Parathyroid adenoma (tissue), 2 donors: ENCODE data around the gene DAW1.

Experiments used
- H2AFZ ChIP-seq: fragments of 300-600 bp; sonication (generic); one replicate; pipeline ENCODE4 v1.7.0; 2017; ENCODE audit warnings: antibody characterized with exemption, mild to moderate bottlenecking
- H3K27ac ChIP-seq: fragments of 300-600 bp; sonication (generic); one replicate; pipeline ENCODE4 v1.7.0; 2017
- H3K27me3 ChIP-seq: fragments of 300-600 bp; sonication (generic); one replicate; pipeline ENCODE4 v1.7.0; 2017; ENCODE audit warnings: low read length; ENCODE audit not compliant: control insufficient read depth, insufficient read depth
- H3K36me3 ChIP-seq: fragments of 300-600 bp; sonication (generic); one replicate; pipeline ENCODE4 v1.7.0; 2017; ENCODE audit warnings: low read length; ENCODE audit not compliant: control insufficient read depth, insufficient read depth
- H3K4me1 ChIP-seq: fragments of 300-600 bp; sonication (generic); one replicate; pipeline ENCODE4 v1.7.0; 2017; ENCODE audit warnings: control low read depth
- H3K4me2 ChIP-seq: fragments of 300-600 bp; sonication (generic); one replicate; pipeline ENCODE4 v1.7.0; 2017; ENCODE audit warnings: low read length
- H3K4me3 ChIP-seq: fragments of 300-600 bp; sonication (generic); one replicate; pipeline ENCODE4 v1.7.0; 2017; ENCODE audit warnings: low read depth, low read length
- H3K79me2 ChIP-seq: fragments of 300-600 bp; sonication (generic); one replicate; pipeline ENCODE4 v1.7.0; 2017; ENCODE audit warnings: control low read depth
- H3K9ac ChIP-seq: fragments of 300-600 bp; sonication (generic); one replicate; pipeline ENCODE4 v1.7.0; 2017; ENCODE audit warnings: mild to moderate bottlenecking
- H3K9me3 ChIP-seq: fragments of 300-600 bp; sonication (generic); one replicate; pipeline ENCODE4 v1.7.0; 2017; ENCODE audit warnings: low read length; ENCODE audit not compliant: control insufficient read depth
- CTCF ChIP-seq: fragments of 300-600 bp; sonication (generic); IDR thresholded peaks from one replicate; pipeline ENCODE4 v1.7.0; 2017; ENCODE audit warnings: antibody characterized with exemption, mild to moderate bottlenecking
- donor health status: primary hyperparathyroidism.

DAW1 gene

DNA sequence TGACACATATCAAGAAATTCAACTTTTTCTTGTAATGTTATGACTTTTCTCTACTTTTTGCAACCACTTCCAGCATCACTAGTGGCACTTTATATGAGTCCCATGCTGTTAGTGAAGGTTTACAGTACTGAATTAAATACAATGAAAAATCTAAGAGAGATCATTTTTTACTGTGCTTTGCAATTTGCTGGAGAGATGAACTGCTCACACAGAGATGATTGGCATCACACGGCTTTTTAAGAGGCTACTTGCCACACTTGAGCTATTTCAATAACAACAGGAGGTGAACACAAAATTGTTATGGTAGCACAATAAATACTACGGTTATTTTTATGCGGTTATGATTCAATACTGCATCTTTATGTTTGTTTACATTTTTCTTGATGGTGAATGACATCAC is 88.9 kb downstream of the DAW1 start:
- Histone ChIP-seq H3K36me3 (no peaks in the 10 kb centered on the region), H3K27me3 (no peaks in the 10 kb centered on the region), H3K4me1 (no peaks in the 10 kb centered on the region), H3K9ac (no peak overlapping the region), H3K27ac (no peak overlapping the region), H3K4me3 (no peak overlapping the region), H2AFZ (no peak overlapping the region), H3K9me3 (no peaks in the 10 kb centered on the region), H3K4me2 (no peak overlapping the region), H3K79me2 (no peaks in the 10 kb centered on the region)
- TF ChIP-seq CTCF, result no peak

DNA sequence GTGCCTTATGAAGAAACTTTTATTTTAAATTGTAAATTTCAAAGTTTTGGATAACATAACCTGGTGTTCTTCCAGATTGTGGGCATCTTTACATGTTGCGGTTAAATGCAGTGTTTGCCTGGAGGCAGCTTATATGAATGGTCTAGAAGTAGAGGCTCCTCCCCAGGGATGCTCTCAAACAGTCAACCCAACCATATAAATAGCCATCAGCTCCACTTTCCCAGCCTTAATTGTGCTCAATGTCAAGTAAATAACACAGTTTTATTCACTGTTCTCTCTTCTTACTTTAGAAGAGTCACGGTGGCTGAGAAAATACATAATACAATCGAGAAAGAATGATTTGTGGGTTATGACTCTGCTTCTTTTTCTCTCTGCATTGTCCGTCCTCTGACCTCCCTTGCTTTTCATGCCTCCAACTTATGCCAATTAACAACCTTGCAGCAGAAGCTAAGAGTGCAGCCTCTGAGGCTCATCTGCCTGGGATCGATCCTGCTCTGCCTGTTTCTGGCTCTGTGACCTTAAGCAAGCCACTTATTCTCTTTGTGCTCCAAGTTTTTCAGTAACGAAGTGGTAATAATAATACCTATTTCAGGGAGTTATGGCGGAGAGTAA is 100.3 kb downstream of the DAW1 start:
- no peak overlapping the region for H2AFZ ChIP-seq
- no peaks in the 10 kb centered on the region for H3K36me3 ChIP-seq
- H3K27me3 ChIP-seq, result no peaks in the 10 kb centered on the region
- no peak overlapping the region for H3K9ac ChIP-seq
- H3K9me3 ChIP-seq, result no peaks in the 10 kb centered on the region
- H3K27ac ChIP-seq, result no peak overlapping the region
- H3K79me2 ChIP-seq, result no peaks in the 10 kb centered on the region
- H3K4me1 ChIP-seq, result no peaks in the 10 kb centered on the region
- TF ChIP-seq CTCF, result no peak
- H3K4me2 ChIP-seq, result no peak overlapping the region
- no peak overlapping the region for H3K4me3 ChIP-seq

DNA sequence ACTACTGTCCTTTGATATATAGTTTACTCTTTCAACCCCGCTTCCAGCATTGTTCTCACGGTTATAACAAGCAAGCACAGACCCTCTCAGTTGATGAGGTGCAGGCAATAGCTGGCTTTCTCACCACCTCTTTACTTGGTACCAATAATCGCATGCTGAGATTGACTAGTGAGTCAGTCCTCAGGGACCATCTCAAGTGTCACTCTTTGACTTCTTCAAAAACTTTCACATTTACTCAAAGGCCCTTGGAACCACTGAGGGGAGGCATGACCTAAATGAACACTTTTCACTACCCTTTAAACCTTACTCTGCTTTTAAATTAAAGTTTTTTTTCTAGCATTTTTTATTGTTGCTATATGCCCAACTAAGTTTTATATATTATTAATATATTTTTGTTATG is 101.8 kb downstream of the DAW1 start:
- H3K4me3 ChIP-seq, result no peak overlapping the region
- no peaks in the 10 kb centered on the region for H3K9me3 ChIP-seq
- no peaks in the 10 kb centered on the region for H3K79me2 ChIP-seq
- no peak overlapping the region for H3K9ac ChIP-seq
- H3K27me3 ChIP-seq, result no peaks in the 10 kb centered on the region
- TF ChIP-seq CTCF, result no peak
- no peak overlapping the region for H3K27ac ChIP-seq
- no peaks in the 10 kb centered on the region for H3K4me1 ChIP-seq
- no peak overlapping the region for H3K4me2 ChIP-seq
- no peak overlapping the region for H2AFZ ChIP-seq
- H3K36me3 ChIP-seq, result no peaks in the 10 kb centered on the region
